Measurements from ENCODE around the gene PDS5B.

GRCh38 chr13:32609428-32609827 lies 23.2 kb downstream of the PDS5B start:
- TF ChIP-seq EZH2phosphoT487 (IDR thresholded peaks at IDR 0.05) (no peak), CTCF (IDR thresholded peaks at IDR 0.05) (no peak), EZH2 (IDR thresholded peaks at IDR 0.05) (no peak)
